Panc1 (cell line): ENCODE measurements around the gene FNIP2.
"Not testable (repeated sequence)": the region's sequence is repeated elsewhere in the genome, so short reads cannot be mapped to it uniquely, and the experiment has no call there.

Experiments used
- CTCF ChIP-seq: fragments of 450-650 bp; IDR thresholded peaks from 2 replicates; pipeline ENCODE4 v1.5.1; 2017; ENCODE audit warnings: mild to moderate bottlenecking
- POLR2AphosphoS5 ChIP-seq: IDR thresholded peaks from 2 replicates; pipeline ENCODE4 v1.6.1; 2012; ENCODE audit warnings: mild to moderate bottlenecking, low read depth, low read length, moderate library complexity
- SIN3A ChIP-seq: IDR thresholded peaks from 2 replicates; pipeline ENCODE4 v1.6.1; 2012; ENCODE audit warnings: low read depth, mild to moderate bottlenecking, low read length, moderate library complexity, borderline replicate concordance; ENCODE audit not compliant: insufficient read depth

DNA sequence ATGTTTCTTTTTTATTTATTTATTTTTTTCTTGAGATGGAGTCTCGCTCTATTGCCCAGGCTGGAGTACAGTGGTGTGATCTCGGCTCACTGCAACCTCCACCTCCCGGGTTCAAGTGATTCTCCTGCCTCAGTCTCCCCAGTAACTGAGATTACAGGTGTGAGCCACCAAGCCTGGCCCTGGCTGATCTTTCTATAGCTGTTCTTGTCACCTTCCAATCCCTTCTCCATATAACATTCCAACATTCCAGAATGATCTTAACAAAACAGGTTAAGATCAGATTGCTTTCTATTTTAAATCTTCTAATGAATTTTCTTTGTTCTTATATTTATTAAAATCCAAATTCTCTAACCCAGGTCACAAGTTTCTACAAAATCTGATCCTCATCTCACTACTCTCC lies 188.1 kb downstream of the FNIP2 start:
- not testable (repeated sequence) for TF ChIP-seq POLR2AphosphoS5, CTCF, SIN3A
